Activated CD4-positive, alpha-beta memory T cell treated with anti-CD3 and anti-CD28 coated beads, Interleukin-2, amount 10 ng/mL, durations not matched to agents 7 days and 5 days (primary cell): ENCODE results near the gene GPRC5D. TPM values are rescaled to one million over a fixed set of nuclear protein-coding genes. Genes with fewer than 3 reads are reported as not detected.

ENCODE experiments used
- CTCF ChIA-PET: fragments of 350-600 bp; sonication (Branson Sonifier 250); formaldehyde crosslinking; loops from one replicate; lab custom pipeline; 2021; ENCODE audit warnings: antibody characterized with exemption, inconsistent platforms; lab: Charles Lee
- POLR2A ChIA-PET: fragments of 350-600 bp; sonication (Branson Sonifier 250); formaldehyde crosslinking; loops from one replicate; lab custom pipeline; 2021; ENCODE audit warnings: antibody characterized with exemption; lab: Charles Lee
- DNase-seq: peaks from one replicate; pipeline ENCODE4 v3.0.0-alpha.2; 2020
- H3K27ac Mint-ChIP-seq: one replicate; pipeline ENCODE4 v1.8.0; 2021; ENCODE audit warnings: mild to moderate bottlenecking, mixed read lengths
- H3K27me3 Mint-ChIP-seq: one replicate; pipeline ENCODE4 v1.8.0; 2021; ENCODE audit warnings: mixed read lengths
- H3K36me3 Mint-ChIP-seq: one replicate; pipeline ENCODE4 v1.8.0; 2021; ENCODE audit warnings: low read depth, mixed read lengths
- H3K4me1 Mint-ChIP-seq: one replicate; pipeline ENCODE4 v1.8.0; 2021; ENCODE audit warnings: mixed read lengths
- H3K4me3 Mint-ChIP-seq: one replicate; pipeline ENCODE4 v1.8.0; 2021; ENCODE audit warnings: mild to moderate bottlenecking, mixed read lengths
- H3K9me3 Mint-ChIP-seq: one replicate; pipeline ENCODE4 v1.8.0; 2021; ENCODE audit warnings: mixed read lengths
- total RNA-seq, 2 experiments: library from RNA; stranded (reverse); gene quantifications; one replicate each; pipeline ENCODE4 v1.2.3, GENCODE V29; 2021

Gene GPRC5D
- total RNA-seq, 2 experiments from 2014 or later = 0.73 to 1.6 TPM

- no peak overlapping the region for H3K27ac Mint-ChIP-seq
- no peaks in the 10 kb centered on the region for H3K9me3 Mint-ChIP-seq
- CTCF ChIA-PET = no interaction called here
Measured at GRCh38 chr12:12945591-12945990, 6.4 kb downstream of the GPRC5D start.

GRCh38 chr12:12943586-12944260 lies 8.2 kb downstream of the GPRC5D start:
- no peak for DNase-seq
- Mint-ChIP-seq H3K9me3 (no peaks in the 10 kb centered on the region), H3K4me1 (peaks cover 2% of the 10 kb centered on the region), H3K4me3 (no peak overlapping the region), H3K27me3 (peaks cover under 1% of the 10 kb centered on the region), H3K36me3 (no peaks in the 10 kb centered on the region), H3K27ac (no peak overlapping the region)
- CTCF ChIA-PET = interaction anchor here (1.0 to 1.7 kb wide), 2 partner anchors 52 to 99 kb away, joined by 3 read pairs; partner anchors contain the start of gene GPRC5A
- POLR2A ChIA-PET = no interaction called here

More at GRCh38 chr12:12945591-12945990, 6.4 kb downstream of the GPRC5D start:
- Mint-ChIP-seq H3K4me3 (no peak overlapping the region), H3K4me1 (peaks cover 2% of the 10 kb centered on the region), H3K36me3 (no peaks in the 10 kb centered on the region), H3K27me3 (peaks cover 4% of the 10 kb centered on the region)
- no peak for DNase-seq
- POLR2A ChIA-PET = no interaction called here

- ChIA-PET CTCF (no interaction called here), POLR2A (no interaction called here)
- no peaks in the 10 kb centered on the region for H3K9me3 Mint-ChIP-seq
- H3K4me3 Mint-ChIP-seq = no peak overlapping the region
- no peak overlapping the region for H3K27ac Mint-ChIP-seq
- no peaks in the 10 kb centered on the region for H3K4me1 Mint-ChIP-seq
- no peak for DNase-seq
- H3K36me3 Mint-ChIP-seq = no peaks in the 10 kb centered on the region
- H3K27me3 Mint-ChIP-seq = peaks cover 5% of the 10 kb centered on the region
Measured at GRCh38 chr12:12941450-12942350, 10.3 kb downstream of the GPRC5D start.

- peaks cover 11% of the 10 kb centered on the region for H3K27me3 Mint-ChIP-seq
- POLR2A ChIA-PET = no interaction called here
- no peak for DNase-seq
- no peaks in the 10 kb centered on the region for H3K4me1 Mint-ChIP-seq
- CTCF ChIA-PET = interaction anchor here (1.0 kb wide), 1 partner anchor 24 kb away, joined by 4 read pairs; no protein-coding TSS in a partner anchor
- no peak overlapping the region for H3K27ac Mint-ChIP-seq
- no peaks in the 10 kb centered on the region for H3K9me3 Mint-ChIP-seq
- no peaks in the 10 kb centered on the region for H3K36me3 Mint-ChIP-seq
- H3K4me3 Mint-ChIP-seq = no peak overlapping the region
Measured at GRCh38 chr12:12939888-12940287, 12.1 kb downstream of the GPRC5D start.

GRCh38 chr12:12938541-12938940 lies 13.4 kb downstream of the GPRC5D start:
- POLR2A ChIA-PET = no interaction called here
- no peak for DNase-seq
- no peak overlapping the region for H3K4me3 Mint-ChIP-seq
- no peak overlapping the region for H3K27ac Mint-ChIP-seq
- CTCF ChIA-PET = interaction anchor here (1.6 kb wide), 1 partner anchor 22 kb away, joined by 3 read pairs; no protein-coding TSS in a partner anchor
- no peaks in the 10 kb centered on the region for H3K4me1 Mint-ChIP-seq
- H3K27me3 Mint-ChIP-seq = peaks cover 20% of the 10 kb centered on the region
- no peaks in the 10 kb centered on the region for H3K36me3 Mint-ChIP-seq
- H3K9me3 Mint-ChIP-seq = no peaks in the 10 kb centered on the region

GRCh38 chr12:12936983-12937491 lies 14.9 kb downstream of the GPRC5D start:
- Mint-ChIP-seq H3K36me3 (no peaks in the 10 kb centered on the region), H3K4me1 (no peaks in the 10 kb centered on the region), H3K27ac (no peak overlapping the region), H3K4me3 (no peak overlapping the region), H3K9me3 (no peaks in the 10 kb centered on the region), H3K27me3 (peaks cover 20% of the 10 kb centered on the region)
- DNase-seq = no peak
- ChIA-PET CTCF (interaction anchor here (1.6 kb wide), 1 partner anchor 21 kb away, joined by 3 read pairs; no protein-coding TSS in a partner anchor), POLR2A (no interaction called here)

GRCh38 chr12:12934556-12934955 lies 17.4 kb downstream of the GPRC5D start:
- ChIA-PET CTCF (no interaction called here), POLR2A (no interaction called here)
- H3K4me1 Mint-ChIP-seq = no peaks in the 10 kb centered on the region
- H3K27ac Mint-ChIP-seq = no peak overlapping the region
- H3K27me3 Mint-ChIP-seq = peaks cover 20% of the 10 kb centered on the region
- no peak for DNase-seq
- H3K9me3 Mint-ChIP-seq = no peaks in the 10 kb centered on the region
- H3K4me3 Mint-ChIP-seq = no peak overlapping the region
- H3K36me3 Mint-ChIP-seq = no peaks in the 10 kb centered on the region

- ChIA-PET CTCF (no interaction called here), POLR2A (no interaction called here)
- no peak for DNase-seq
- no peaks in the 10 kb centered on the region for H3K9me3 Mint-ChIP-seq
- no peaks in the 10 kb centered on the region for H3K4me1 Mint-ChIP-seq
- H3K27me3 Mint-ChIP-seq = peaks cover 20% of the 10 kb centered on the region
- H3K4me3 Mint-ChIP-seq = no peak overlapping the region
- H3K27ac Mint-ChIP-seq = no peak overlapping the region
- no peaks in the 10 kb centered on the region for H3K36me3 Mint-ChIP-seq
Measured at GRCh38 chr12:12933742-12934141, 18.2 kb downstream of the GPRC5D start.

- ChIA-PET POLR2A (no interaction called here), CTCF (no interaction called here)
- H3K27me3 Mint-ChIP-seq = peaks cover 17% of the 10 kb centered on the region
- H3K4me3 Mint-ChIP-seq = no peak overlapping the region
- no peak overlapping the region for H3K27ac Mint-ChIP-seq
- no peaks in the 10 kb centered on the region for H3K36me3 Mint-ChIP-seq
- no peak for DNase-seq
- no peaks in the 10 kb centered on the region for H3K4me1 Mint-ChIP-seq
- H3K9me3 Mint-ChIP-seq = no peaks in the 10 kb centered on the region
Measured at GRCh38 chr12:12930633-12931219, 21.2 kb downstream of the GPRC5D start.

- DNase-seq = no peak
- ChIA-PET CTCF (no interaction called here), POLR2A (interaction anchor here (0.6 kb wide), 1 partner anchor 135 kb away, joined by 3 read pairs; no protein-coding TSS in a partner anchor)
- no peaks in the 10 kb centered on the region for H3K4me1 Mint-ChIP-seq
- H3K9me3 Mint-ChIP-seq = no peaks in the 10 kb centered on the region
- no peak overlapping the region for H3K4me3 Mint-ChIP-seq
- H3K36me3 Mint-ChIP-seq = no peaks in the 10 kb centered on the region
- H3K27ac Mint-ChIP-seq = no peak overlapping the region
- H3K27me3 Mint-ChIP-seq = peaks cover 15% of the 10 kb centered on the region
Measured at GRCh38 chr12:12929696-12930095, 22.3 kb downstream of the GPRC5D start.

GRCh38 chr12:12927211-12928079 lies 24.5 kb downstream of the GPRC5D start:
- no peaks in the 10 kb centered on the region for H3K36me3 Mint-ChIP-seq
- ChIA-PET POLR2A (no interaction called here), CTCF (interaction anchor here (1.4 kb wide), 1 partner anchor 11 kb away, joined by 3 read pairs; no protein-coding TSS in a partner anchor)
- H3K4me3 Mint-ChIP-seq = peak overlapping the region; percentile 49
- DNase-seq = peak; percentile 46
- no peak overlapping the region for H3K27ac Mint-ChIP-seq
- H3K9me3 Mint-ChIP-seq = no peaks in the 10 kb centered on the region
- peaks cover 9% of the 10 kb centered on the region for H3K27me3 Mint-ChIP-seq
- H3K4me1 Mint-ChIP-seq = no peaks in the 10 kb centered on the region

GRCh38 chr12:12926571-12927071 lies 25.3 kb downstream of the GPRC5D start:
- ChIA-PET CTCF (interaction anchor here (1.4 kb wide), 1 partner anchor 10 kb away, joined by 3 read pairs; no protein-coding TSS in a partner anchor), POLR2A (no interaction called here)
- peaks cover 9% of the 10 kb centered on the region for H3K27me3 Mint-ChIP-seq
- no peaks in the 10 kb centered on the region for H3K9me3 Mint-ChIP-seq
- no peaks in the 10 kb centered on the region for H3K4me1 Mint-ChIP-seq
- no peaks in the 10 kb centered on the region for H3K36me3 Mint-ChIP-seq
- DNase-seq = no peak
- no peak overlapping the region for H3K27ac Mint-ChIP-seq
- no peak overlapping the region for H3K4me3 Mint-ChIP-seq
